Stimulated activated effector memory CD8-positive, alpha-beta T cell treated with anti-CD3 and anti-CD28 coated beads, Interleukin-12 subunit alpha, Interleukin-12 subunit beta, amount 100 ng/mL, for 72 hours (primary cell): ENCODE results near the gene GGT6.
"Not testable (repeated sequence)": the region's sequence is repeated elsewhere in the genome, so short reads cannot be mapped to it uniquely, and the experiment has no call there.

Experiments used
- ATAC-seq: fragments of 150-1000 bp; cut with Tn5 transposase; 2 replicates; pipeline ENCODE4 v1.10.0; 2021
- DNase-seq, 2 donors: peaks; one replicate each; pipeline ENCODE4 v3.0.0; 2021 to 2022; ENCODE audit warnings: low spot score in 2 of 2
- H3K27ac Mint-ChIP-seq: one replicate; pipeline ENCODE4 v1.8.0; 2022; ENCODE audit warnings: mild to moderate bottlenecking, mixed read lengths
- H3K36me3 Mint-ChIP-seq: one replicate; pipeline ENCODE4 v1.8.0; 2022; ENCODE audit warnings: mild to moderate bottlenecking, mixed read lengths
- H3K4me1 Mint-ChIP-seq: one replicate; pipeline ENCODE4 v1.8.0; 2022; ENCODE audit warnings: mixed read lengths
- H3K4me3 Mint-ChIP-seq: one replicate; pipeline ENCODE4 v1.8.0; 2022; ENCODE audit warnings: mild to moderate bottlenecking, mixed read lengths
- H3K9me3 Mint-ChIP-seq: one replicate; pipeline ENCODE4 v1.8.0; 2022; ENCODE audit warnings: mixed read lengths

Gene GGT6

GRCh38 chr17:4596636-4597380, 36.4 kb upstream of the GGT6 start:
- Mint-ChIP-seq H3K4me3 (no peak overlapping the region), H3K36me3 (no peaks in the 10 kb centered on the region), H3K9me3 (no peaks in the 10 kb centered on the region), H3K4me1 (peaks cover 6% of the 10 kb centered on the region), H3K27ac (no peak overlapping the region)
- ATAC-seq: no peak
- DNase-seq: no peak

- not testable (repeated sequence) for H3K36me3 Mint-ChIP-seq, ATAC-seq, H3K4me3 Mint-ChIP-seq, H3K4me1 Mint-ChIP-seq, DNase-seq, H3K27ac Mint-ChIP-seq, H3K9me3 Mint-ChIP-seq
Observed at GRCh38 chr17:4595685-4596342, 35.4 kb upstream of the GGT6 start.

- H3K9me3 Mint-ChIP-seq: no peaks in the 10 kb centered on the region
- no peak overlapping the region for H3K4me3 Mint-ChIP-seq
- ATAC-seq: peak; percentile 51
- H3K27ac Mint-ChIP-seq: no peak overlapping the region
- DNase-seq: peak in 1 of 2 donors; percentile 61
- no peaks in the 10 kb centered on the region for H3K36me3 Mint-ChIP-seq
- H3K4me1 Mint-ChIP-seq: peaks cover 6% of the 10 kb centered on the region
Observed at GRCh38 chr17:4594931-4595684, 34.7 kb upstream of the GGT6 start.

GRCh38 chr17:4594406-4594805, 34.0 kb upstream of the GGT6 start:
- ATAC-seq: no peak
- H3K4me1 Mint-ChIP-seq: peaks cover 6% of the 10 kb centered on the region
- H3K36me3 Mint-ChIP-seq: no peaks in the 10 kb centered on the region
- no peak for DNase-seq
- no peaks in the 10 kb centered on the region for H3K9me3 Mint-ChIP-seq
- H3K4me3 Mint-ChIP-seq: no peak overlapping the region
- no peak overlapping the region for H3K27ac Mint-ChIP-seq

- no peaks in the 10 kb centered on the region for H3K36me3 Mint-ChIP-seq
- H3K27ac Mint-ChIP-seq: no peak overlapping the region
- H3K4me3 Mint-ChIP-seq: no peak overlapping the region
- ATAC-seq (no peak), DNase-seq (no peak)
- peaks cover 6% of the 10 kb centered on the region for H3K4me1 Mint-ChIP-seq
- H3K9me3 Mint-ChIP-seq: no peaks in the 10 kb centered on the region
Observed at GRCh38 chr17:4593021-4593421, 32.6 kb upstream of the GGT6 start.

GRCh38 chr17:4592240-4593005, 32.0 kb upstream of the GGT6 start:
- no peak overlapping the region for H3K27ac Mint-ChIP-seq
- no peaks in the 10 kb centered on the region for H3K9me3 Mint-ChIP-seq
- DNase-seq (no peak), ATAC-seq (no peak)
- peaks cover 6% of the 10 kb centered on the region for H3K4me1 Mint-ChIP-seq
- no peaks in the 10 kb centered on the region for H3K36me3 Mint-ChIP-seq
- H3K4me3 Mint-ChIP-seq: no peak overlapping the region

GRCh38 chr17:4591529-4591928, 31.2 kb upstream of the GGT6 start:
- Mint-ChIP-seq H3K9me3 (no peaks in the 10 kb centered on the region), H3K27ac (no peak overlapping the region), H3K4me1 (peaks cover 6% of the 10 kb centered on the region), H3K36me3 (no peaks in the 10 kb centered on the region), H3K4me3 (no peak overlapping the region)
- DNase-seq: no peak
- no peak for ATAC-seq

- H3K27ac Mint-ChIP-seq: no peak overlapping the region
Observed at GRCh38 chr17:4590981-4591453, 30.6 kb upstream of the GGT6 start.

GRCh38 chr17:4590042-4590441, 29.7 kb upstream of the GGT6 start:
- DNase-seq, H3K27ac Mint-ChIP-seq, H3K4me3 Mint-ChIP-seq, H3K9me3 Mint-ChIP-seq, H3K36me3 Mint-ChIP-seq, H3K4me1 Mint-ChIP-seq, ATAC-seq: not testable (repeated sequence)

More at GRCh38 chr17:4590981-4591453, 30.6 kb upstream of the GGT6 start:
- DNase-seq: no peak
- ATAC-seq: no peak
- no peaks in the 10 kb centered on the region for H3K9me3 Mint-ChIP-seq
- peaks cover 6% of the 10 kb centered on the region for H3K4me1 Mint-ChIP-seq
- no peaks in the 10 kb centered on the region for H3K36me3 Mint-ChIP-seq
- H3K4me3 Mint-ChIP-seq: no peak overlapping the region

GRCh38 chr17:4588898-4589625, 28.7 kb upstream of the GGT6 start:
- H3K9me3 Mint-ChIP-seq: no peaks in the 10 kb centered on the region
- DNase-seq (no peak), ATAC-seq (no peak)
- H3K4me3 Mint-ChIP-seq: no peak overlapping the region
- H3K36me3 Mint-ChIP-seq: no peaks in the 10 kb centered on the region
- H3K27ac Mint-ChIP-seq: no peak overlapping the region
- H3K4me1 Mint-ChIP-seq: peaks cover 5% of the 10 kb centered on the region

GRCh38 chr17:4588391-4588790, 28.0 kb upstream of the GGT6 start:
- no peak overlapping the region for H3K27ac Mint-ChIP-seq
- no peak for ATAC-seq
- no peak for DNase-seq
- no peaks in the 10 kb centered on the region for H3K36me3 Mint-ChIP-seq
- H3K4me1 Mint-ChIP-seq: peaks cover 5% of the 10 kb centered on the region
- H3K9me3 Mint-ChIP-seq: no peaks in the 10 kb centered on the region
- H3K4me3 Mint-ChIP-seq: no peak overlapping the region

GRCh38 chr17:4587803-4588202, 27.4 kb upstream of the GGT6 start:
- H3K9me3 Mint-ChIP-seq: no peaks in the 10 kb centered on the region
- DNase-seq (no peak), ATAC-seq (no peak)
- no peak overlapping the region for H3K4me3 Mint-ChIP-seq
- no peak overlapping the region for H3K27ac Mint-ChIP-seq
- H3K36me3 Mint-ChIP-seq: no peaks in the 10 kb centered on the region
- peaks cover 5% of the 10 kb centered on the region for H3K4me1 Mint-ChIP-seq

- Mint-ChIP-seq H3K4me1 (peaks cover 5% of the 10 kb centered on the region), H3K4me3 (no peak overlapping the region), H3K9me3 (no peaks in the 10 kb centered on the region), H3K27ac (no peak overlapping the region), H3K36me3 (no peaks in the 10 kb centered on the region)
- ATAC-seq (peak; percentile 6), DNase-seq (no peak)
Observed at GRCh38 chr17:4587195-4587594, 26.8 kb upstream of the GGT6 start.

- Mint-ChIP-seq H3K4me1 (peaks cover 5% of the 10 kb centered on the region), H3K27ac (no peak overlapping the region), H3K4me3 (no peak overlapping the region), H3K36me3 (no peaks in the 10 kb centered on the region), H3K9me3 (no peaks in the 10 kb centered on the region)
- ATAC-seq (no peak), DNase-seq (no peak)
Observed at GRCh38 chr17:4586043-4586442, 25.7 kb upstream of the GGT6 start.
